K562 (cell line): ENCODE measurements around the gene RCOR1. TPM values are rescaled to one million over a fixed set of nuclear protein-coding genes. Genes with fewer than 3 reads are reported as not detected.
A peak's percentile ranks its signal among the peaks of the same experiment; 100 is the strongest.

Experiments
- COPS2 ChIP-seq: fragments of 450-650 bp; conservative IDR thresholded peaks from 2 replicates; pipeline ENCODE4 v1.6.1; 2016; ENCODE audit warnings: mild to moderate bottlenecking, moderate library complexity
- CREM ChIP-seq: IDR thresholded peaks from 2 replicates; pipeline ENCODE4 v1.6.1; 2014; ENCODE audit warnings: antibody characterized with exemption, low read depth
- ESRRA ChIP-seq: fragments of 450-650 bp; IDR thresholded peaks from 2 replicates; pipeline ENCODE4 v1.6.1; 2014; ENCODE audit warnings: low read depth, mild to moderate bottlenecking, moderate library complexity, borderline replicate concordance
- ETV6 ChIP-seq, 3 experiments: fragments of 150-350 bp in 1 of 3; sonication (generic) in 1 of 3; formaldehyde crosslinking in 1 of 3; IDR thresholded peaks; 2 replicates each; pipeline versions ENCODE4 v1.6.1 to v1.8.0; 2014 to 2022; ENCODE audit warnings: borderline replicate concordance in 2 of 3, low read depth in 2 of 3, antibody characterized with exemption in 1 of 3, low read length in 1 of 3, mild to moderate bottlenecking in 1 of 3, missing genetic modification reagents in 1 of 3
- GATAD2A ChIP-seq: fragments of 450-650 bp; IDR thresholded peaks from 2 replicates; pipeline ENCODE4 v1.6.1; 2017
- HNRNPLL ChIP-seq: fragments of 200-400 bp; formaldehyde crosslinking; IDR thresholded peaks from 2 replicates; pipeline ENCODE4 v1.6.1; 2017; ENCODE audit warnings: low read length, low read depth, mild to moderate bottlenecking; ENCODE audit not compliant: poor library complexity, severe bottlenecking
- HOXB6 ChIP-seq: fragments of 250-450 bp; sonication (Bioruptor Pico); IDR thresholded peaks from 2 replicates; pipeline ENCODE4 v1.5.1; 2022; ENCODE audit warnings: mild to moderate bottlenecking, borderline replicate concordance
- KLF13 ChIP-seq: fragments of 450-650 bp; IDR thresholded peaks from 2 replicates; pipeline ENCODE4 v1.6.1; 2016; ENCODE audit warnings: missing genetic modification characterization, low read depth, mild to moderate bottlenecking, missing compliant biosample characterization, moderate library complexity, borderline replicate concordance
- LEF1 ChIP-seq: fragments of 450-650 bp; IDR thresholded peaks from 2 replicates; pipeline ENCODE4 v1.6.1; 2016; ENCODE audit warnings: mild to moderate bottlenecking
- MAFG ChIP-seq: fragments of 450-650 bp; conservative IDR thresholded peaks from 2 replicates; pipeline ENCODE4 v1.6.1; 2016; ENCODE audit warnings: missing genetic modification characterization, missing compliant biosample characterization
- MBD1 ChIP-seq: fragments of 250-450 bp; sonication (Bioruptor Pico); IDR thresholded peaks from 2 replicates; pipeline ENCODE4 v1.8.0; 2022; ENCODE audit warnings: inconsistent platforms
- MCM2 ChIP-seq: fragments of 450-650 bp; IDR thresholded peaks from 2 replicates; pipeline ENCODE4 v1.6.1; 2017; ENCODE audit warnings: low read depth, mild to moderate bottlenecking
- NFYB ChIP-seq: IDR thresholded peaks from 2 replicates; pipeline ENCODE4 v1.6.1; 2011; ENCODE audit warnings: mild to moderate bottlenecking, moderate library complexity; ENCODE audit not compliant: insufficient read length; ENCODE audit errors: extremely low read depth
- POLR2A ChIP-seq: fragments of 450-650 bp; conservative IDR thresholded peaks from 2 replicates; pipeline ENCODE4 v1.6.1; 2016
- POLR2AphosphoS2 ChIP-seq: IDR thresholded peaks from 2 replicates; pipeline ENCODE4 v1.6.1; 2012; ENCODE audit warnings: low read length, improper control_type of control experiment
- POLR2B ChIP-seq: fragments of 450-650 bp; IDR thresholded peaks from 2 replicates; pipeline ENCODE4 v1.6.1; 2018; ENCODE audit warnings: low read depth; ENCODE audit not compliant: partially characterized antibody
- POLR2G ChIP-seq: fragments of 200-400 bp; formaldehyde crosslinking; IDR thresholded peaks from 2 replicates; pipeline ENCODE4 v1.6.1; 2017; ENCODE audit warnings: low read depth, mild to moderate bottlenecking, antibody characterized with exemption, low read length, moderate library complexity
- POLR2H ChIP-seq: IDR thresholded peaks from 2 replicates; pipeline ENCODE4 v1.6.1; 2016; ENCODE audit warnings: missing genetic modification characterization, low read depth, mild to moderate bottlenecking, control low read depth, missing compliant biosample characterization, moderate library complexity
- POU5F1 ChIP-seq: fragments of 150-350 bp; IDR thresholded peaks from 2 replicates; pipeline ENCODE4 v1.6.1; 2014; ENCODE audit warnings: borderline replicate concordance, low read length, low read depth, mild to moderate bottlenecking; ENCODE audit not compliant: partially characterized antibody
- SMAD4 ChIP-seq: fragments of 250-450 bp; sonication (Bioruptor Pico); conservative IDR thresholded peaks from 2 replicates; pipeline ENCODE4 v1.8.0; 2021; ENCODE audit warnings: inconsistent platforms, mild to moderate bottlenecking, moderate library complexity
- SRSF7 ChIP-seq: fragments of 200-400 bp; formaldehyde crosslinking; optimal IDR thresholded peaks from 2 replicates; pipeline ENCODE3; 2017; ENCODE audit warnings: mild to moderate bottlenecking, low read depth, low read length
- TAF9B ChIP-seq: fragments of 450-650 bp; IDR thresholded peaks from 2 replicates; pipeline ENCODE4 v1.6.1; 2018; ENCODE audit warnings: mild to moderate bottlenecking; ENCODE audit not compliant: partially characterized antibody
- TEAD4 ChIP-seq, 2 experiments: sonication (generic) in 1 of 2; formaldehyde crosslinking in 1 of 2; IDR thresholded peaks; 2 replicates each; pipeline versions ENCODE4 v1.6.1 to v1.8.0; 2012 to 2022; ENCODE audit warnings: borderline replicate concordance in 1 of 2, inconsistent platforms in 1 of 2, low read length in 1 of 2, mild to moderate bottlenecking in 1 of 2, missing genetic modification reagents in 1 of 2
- ZFX ChIP-seq: sonication (generic); formaldehyde crosslinking; IDR thresholded peaks from 2 replicates; pipeline ENCODE4 v1.8.0; 2022; ENCODE audit warnings: mild to moderate bottlenecking, missing genetic modification reagents, moderate library complexity
- ZNF740 ChIP-seq, 3 experiments: fragments of 200-800 bp in 1 of 3; sonication (Bioruptor generic) in 1 of 3; sonication (generic) in 1 of 3; formaldehyde crosslinking in 1 of 3; IDR thresholded peaks; 2 replicates each; pipeline versions ENCODE4 v1.6.1 to v1.8.0; 2016 to 2022; ENCODE audit warnings: mild to moderate bottlenecking in 2 of 3, missing compliant biosample characterization in 2 of 3, missing genetic modification characterization in 2 of 3, missing genetic modification reagents in 1 of 3
- polyA plus RNA-seq, 8 experiments: library from polyadenylated mRNA; depleted of rRNA in 4 of 8; stranded (reverse) in 5 of 8; unstranded in 3 of 8; fragments of >200 nt; fragmentation: Nextera tagmentation in 2 of 8; fragmentation: Illumina TruSeq in 1 of 8; extraction: Ambion mirVana in 2 of 8; extraction: Trizol in 1 of 8; gene quantifications; 2 replicates each; pipeline versions ENCODE4 v1.2.1 to v1.2.3, GENCODE V29; 2011 to 2014; ENCODE audit warnings: inconsistent platforms in 1 of 8, missing spikeins in 1 of 8
- total RNA-seq, 7 experiments: library from RNA; depleted of rRNA in 6 of 7; stranded (reverse); fragments of >200 nt in 6 of 7; fragmentation: Illumina TruSeq in 2 of 7; extraction: Trizol in 2 of 7; gene quantifications; 2 replicates each; pipeline versions ENCODE4 v1.2.1 to v1.2.3, GENCODE V29; 2011 to 2021; ENCODE audit warnings: low replicate concordance in 1 of 7

RCOR1 gene
- total and polyA plus RNA-seq, 9 of the 15 experiments (the other 6 are each of a cell fraction or from before 2014, with no cell fraction given): 8.5 to 47.9 (median 20.9) TPM

DNA sequence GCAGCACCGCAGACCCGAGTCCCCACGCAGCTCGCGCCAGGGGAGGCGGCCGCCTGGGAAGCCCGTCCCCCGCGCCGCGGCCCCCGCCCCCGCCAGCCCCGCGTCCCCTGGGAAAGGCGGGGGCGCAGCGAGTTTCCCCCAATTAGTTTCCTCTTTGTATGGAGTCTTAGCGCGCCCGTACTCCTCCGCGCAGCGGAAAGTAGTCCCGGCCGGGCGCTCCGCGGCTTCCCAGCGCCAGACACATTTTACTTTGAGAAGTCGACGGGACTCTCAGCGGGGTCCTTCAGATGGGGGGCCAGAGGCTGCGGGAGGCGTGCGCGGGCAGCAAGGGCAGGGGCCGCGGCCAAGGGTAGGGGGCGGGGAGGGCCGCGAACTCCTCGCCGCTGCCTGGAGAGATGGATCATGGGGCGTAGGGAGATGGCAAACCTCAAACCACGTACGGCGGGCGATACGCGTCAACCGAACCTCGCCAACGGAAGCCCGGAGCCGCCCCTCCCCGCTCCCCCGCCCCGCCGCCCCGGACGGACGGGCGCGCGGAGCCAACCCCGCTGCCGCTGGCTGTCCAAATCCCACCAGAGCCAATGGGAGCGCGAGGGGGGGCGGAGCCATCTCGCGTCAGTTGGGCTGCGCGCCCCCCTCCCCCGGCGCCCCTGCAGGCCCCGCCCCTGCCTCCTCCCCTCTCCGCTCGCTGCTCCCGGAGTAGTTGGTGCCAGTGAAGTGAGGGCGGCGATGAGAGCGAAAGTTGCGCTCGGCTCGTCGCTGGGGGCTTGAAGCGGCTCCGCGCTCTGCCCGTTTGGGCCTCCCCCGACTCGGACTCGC is at the start of gene RCOR1 (continued):
- no peak for TF ChIP-seq MBD1 (CRISPR knock-in tag)
- peak; percentile 73 for TF ChIP-seq TAF9B
- no peak for TF ChIP-seq POLR2AphosphoS2
- TF ChIP-seq CREM: peak; percentile 85
- TF ChIP-seq ETV6 (IDR thresholded peaks at IDR 0.05; ENCODE audit: borderline replicate concordance in 1 of 2, low read depth in 2 of 2, low read length in 1 of 2): peak in 1 of 2 experiments; percentile 28; a peak in 1 of 4 replicates
- no peak for TF ChIP-seq ETV6 (CRISPR knock-in tag; IDR thresholded peaks at IDR 0.05; ENCODE audit: borderline replicate concordance)
- TF ChIP-seq LEF1: peak; percentile 65; the same call in 1 of the 2 replicates
- TF ChIP-seq POLR2A: peak; percentile 68
- TF ChIP-seq ZFX (CRISPR knock-in tag): peak; percentile 59
- no peak for TF ChIP-seq ZNF740 (CRISPR knock-in tag; IDR thresholded peaks at IDR 0.05)
- TF ChIP-seq ZNF740 (tag; IDR thresholded peaks at IDR 0.05): no peak; a peak in 1 of 4 replicates
- peak; percentile 58 for TF ChIP-seq SMAD4
- TF ChIP-seq POU5F1: no peak
- peak; percentile 25; the same call in 1 of the 2 replicates for TF ChIP-seq ESRRA
- TF ChIP-seq KLF13 (tag): 0 out of 2 replicates have a peak, but pooled peaks have one; percentile 15
- TF ChIP-seq MAFG: no peak
- TF ChIP-seq POLR2G: peak; percentile 81
- no peak for TF ChIP-seq POLR2B
- TF ChIP-seq TEAD4 (IDR thresholded peaks at IDR 0.05; ENCODE audit: low read length): 0 out of 2 replicates have a peak, but pooled peaks have one; percentile 7
- TF ChIP-seq TEAD4 (CRISPR knock-in tag; IDR thresholded peaks at IDR 0.05; ENCODE audit: borderline replicate concordance): no peak
- no peak for TF ChIP-seq HOXB6 (CRISPR knock-in tag)
- no peak for TF ChIP-seq COPS2
- peak; percentile 43 for TF ChIP-seq HNRNPLL
- no peak for TF ChIP-seq SRSF7
- TF ChIP-seq POLR2H (tag): peak; percentile 73
- TF ChIP-seq GATAD2A: no peak
- no peak for TF ChIP-seq MCM2
- peak; percentile 35 for TF ChIP-seq NFYB
